GM19240 (cell line): ENCODE measurements around the gene TSPEAR.
"Not testable (repeated sequence)": the region's sequence is repeated elsewhere in the genome, so short reads cannot be mapped to it uniquely, and the experiment has no call there.

ENCODE experiments used
- DNase-seq: peaks from one replicate; pipeline ENCODE4 v3.0.0; 2011; ENCODE audit warnings: low spot score; ENCODE audit not compliant: insufficient read length

The TSPEAR gene

DNA sequence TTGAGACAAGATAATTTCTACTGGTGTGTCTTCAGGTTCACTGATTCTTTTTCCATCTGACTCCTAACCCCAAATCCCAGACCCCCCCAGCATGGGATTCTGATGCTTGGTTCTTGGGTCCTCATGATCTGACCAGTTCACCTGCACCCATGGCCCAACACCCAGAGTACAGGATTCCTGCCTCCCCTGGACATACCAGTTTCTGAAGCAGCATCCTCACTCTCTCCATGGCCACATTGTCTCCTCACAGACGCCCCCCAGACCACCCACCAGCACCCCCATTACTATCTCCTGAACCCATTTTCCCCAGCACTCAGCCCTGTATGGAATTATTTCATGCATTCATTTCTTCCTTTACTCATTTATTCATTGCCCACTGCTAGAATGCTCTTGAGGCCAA, 54.5 kb downstream of the TSPEAR start:
- DNase-seq, result no peak

DNA sequence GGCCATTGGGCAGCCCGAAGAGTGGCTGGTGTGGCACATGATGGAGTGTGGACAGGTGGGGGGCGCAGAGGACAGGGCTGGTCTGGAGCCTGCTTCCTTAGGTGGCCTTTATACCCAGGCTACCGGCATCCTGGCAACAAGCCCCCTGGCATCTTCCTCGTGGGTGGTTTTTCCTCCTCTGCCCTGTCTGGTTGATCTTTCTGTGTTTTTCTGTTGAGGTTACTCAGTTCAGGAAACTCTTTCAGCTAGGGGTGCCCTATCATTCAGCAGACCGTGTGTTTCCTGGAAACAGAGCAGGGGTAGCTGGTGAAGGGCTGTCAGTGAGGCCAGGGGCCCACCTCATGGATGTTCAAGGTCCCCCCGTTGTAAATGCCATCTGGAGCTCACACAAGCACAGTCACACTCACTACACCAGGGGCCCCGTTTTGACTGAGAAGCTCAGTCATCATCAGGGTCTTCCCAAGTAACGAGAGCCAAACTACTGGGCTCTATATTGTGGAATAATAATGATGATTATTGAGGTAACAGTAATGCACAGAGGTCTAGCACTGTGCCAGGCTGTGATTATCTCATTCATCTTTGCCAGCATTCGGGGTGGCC, 56.7 kb downstream of the TSPEAR start, which contains the start of gene KRTAP12-4:
Gene KRTAP12-4 (minus strand): TSS at position 84 of the 600 bp plus-strand sequence. CDS start 45 bp downstream, at position 39.
- no peak for DNase-seq

DNA sequence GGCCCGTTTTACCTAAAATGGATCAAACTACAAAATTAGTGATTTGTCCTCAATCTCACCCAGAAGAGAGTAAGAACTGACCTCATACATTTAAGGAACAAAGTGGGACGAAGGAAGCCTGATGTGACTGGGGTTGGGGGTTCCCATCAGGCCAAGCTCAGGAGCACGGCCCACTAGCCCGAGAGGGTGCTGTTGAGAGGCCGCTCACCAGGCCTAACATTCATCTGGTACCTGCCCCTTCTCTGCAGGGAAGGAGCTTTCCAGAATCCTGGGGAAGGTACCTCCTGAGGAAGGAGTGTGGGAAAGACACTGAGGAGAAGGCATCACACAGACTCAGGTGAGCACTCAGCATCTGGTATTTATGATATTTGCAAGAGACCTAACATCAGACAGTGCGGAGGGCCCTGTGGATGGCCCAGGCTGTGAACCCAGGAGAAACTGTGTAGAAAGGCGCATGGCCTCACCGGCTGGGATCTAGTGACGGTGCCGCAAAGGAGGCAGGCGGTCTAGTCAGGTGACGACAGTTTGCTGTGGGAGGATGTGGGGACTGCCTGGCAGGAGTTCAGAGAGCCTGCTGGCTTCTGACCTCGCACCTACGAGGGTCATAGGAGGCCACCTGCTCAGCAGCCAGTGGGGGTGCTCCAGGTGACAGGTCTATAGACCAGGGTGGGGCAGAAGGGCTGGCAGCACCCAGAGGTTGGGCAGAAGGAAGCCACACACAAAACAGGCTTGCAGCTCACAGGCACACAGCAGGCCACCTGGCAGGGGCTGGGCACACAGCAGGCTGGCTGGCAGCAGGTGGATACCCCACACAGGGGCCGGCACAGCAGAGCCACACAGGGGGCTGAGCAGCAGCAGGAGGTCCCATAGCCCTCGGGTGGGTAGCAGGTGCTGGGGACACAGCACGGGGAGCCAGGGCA, 57.5 kb downstream of the TSPEAR start:
- DNase-seq, result no peak

- no peak for DNase-seq
These were observed 58.2 kb downstream of the TSPEAR start for GRCh38 chr21:44653123-44653522.

GRCh38 chr21:44650973-44651675, 60.2 kb downstream of the TSPEAR start:
- DNase-seq, result no peak

GRCh38 chr21:44650265-44650972, 61.0 kb downstream of the TSPEAR start:
- no peak for DNase-seq

DNA sequence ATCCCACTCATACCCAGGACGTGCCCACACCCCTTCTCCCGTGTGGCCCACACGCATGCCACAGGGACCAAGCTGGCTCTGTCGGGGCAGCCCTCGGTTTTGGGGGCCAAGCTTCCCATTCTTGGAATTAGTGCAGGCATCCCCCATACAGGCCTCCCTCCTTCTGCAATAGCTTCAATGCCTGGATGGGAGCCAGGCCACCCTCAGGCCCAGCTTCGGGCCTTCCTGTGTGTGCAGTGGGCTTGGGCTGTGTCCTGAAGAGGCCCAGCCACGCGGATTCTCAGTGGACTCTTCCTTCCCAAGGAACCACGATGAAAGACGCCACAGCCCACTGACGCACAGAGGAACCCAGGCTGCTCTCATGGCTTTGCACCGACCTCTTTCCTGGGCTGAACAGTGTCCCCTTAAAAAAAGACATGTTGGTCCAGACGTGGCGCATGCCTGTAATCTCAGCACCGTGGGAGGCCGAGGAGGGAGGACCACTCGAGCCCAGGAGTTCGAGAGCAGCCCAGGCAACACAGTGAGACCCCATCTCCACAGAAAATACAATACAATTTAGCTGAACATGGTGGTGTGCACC, 61.8 kb downstream of the TSPEAR start:
- DNase-seq, result no peak

GRCh38 chr21:44648557-44649311, 62.6 kb downstream of the TSPEAR start:
- no peak for DNase-seq

DNA sequence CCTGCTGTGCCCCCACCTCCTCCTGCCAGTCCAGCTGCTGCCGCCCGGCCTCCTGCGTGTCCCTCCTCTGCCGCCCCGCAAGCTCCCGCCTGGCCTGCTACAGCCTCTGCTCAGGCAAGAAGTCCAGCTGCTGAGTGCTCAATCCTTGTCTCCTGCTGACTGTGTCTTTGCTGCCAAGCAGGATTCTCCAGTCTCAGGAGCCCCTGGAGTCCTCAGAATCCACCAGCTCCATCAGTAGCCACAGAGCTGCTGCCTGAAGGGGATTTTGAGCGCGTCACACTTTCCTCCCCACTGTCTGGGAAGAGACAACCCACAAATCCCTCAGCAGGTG, 64.2 kb downstream of the TSPEAR start:
- no peak for DNase-seq

DNA sequence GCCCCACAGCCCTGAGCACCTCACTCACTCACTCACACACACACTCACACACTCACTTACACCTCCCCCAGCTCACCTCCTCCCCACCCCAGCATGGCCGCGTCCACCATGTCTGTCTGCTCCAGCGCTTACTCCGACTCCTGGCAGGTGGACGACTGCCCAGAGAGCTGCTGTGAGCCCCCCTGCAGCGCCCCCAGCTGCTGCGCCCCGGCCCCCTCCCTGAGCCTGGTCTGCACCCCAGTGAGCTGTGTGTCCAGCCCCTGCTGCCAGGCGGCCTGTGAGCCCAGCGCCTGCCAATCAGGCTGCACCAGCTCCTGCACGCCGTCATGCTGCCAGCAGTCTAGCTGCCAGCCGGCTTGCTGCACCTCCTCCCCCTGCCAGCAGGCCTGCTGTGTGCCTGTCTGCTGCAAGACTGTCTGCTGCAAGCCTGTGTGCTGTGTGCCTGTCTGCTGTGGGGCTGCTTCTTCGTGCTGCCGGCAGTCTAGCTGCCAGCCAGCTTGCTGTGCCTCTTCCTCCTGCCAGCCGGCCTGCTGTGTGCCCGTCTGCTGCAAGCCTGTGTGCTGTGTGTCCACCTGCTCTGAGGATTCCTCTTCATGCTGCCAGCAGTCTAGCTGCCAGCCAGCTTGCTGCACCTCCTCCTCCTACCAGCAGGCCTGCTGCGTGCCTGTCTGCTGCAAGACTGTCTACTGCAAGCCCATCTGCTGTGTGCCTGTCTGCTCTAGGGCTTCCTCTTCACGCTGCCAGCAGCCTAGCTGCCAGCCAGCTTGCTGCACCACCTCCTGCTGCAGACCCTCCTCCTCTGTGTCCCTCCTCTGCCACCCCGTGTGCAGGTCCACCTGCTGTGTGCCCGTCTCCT, 64.8 kb downstream of the TSPEAR start, which contains the start of gene KRTAP10-11:
Gene KRTAP10-11 (plus strand): TSS at position 49 of the 856 bp plus-strand sequence. CDS start 45 bp downstream, at position 94.
- not testable (repeated sequence) for DNase-seq

- DNase-seq, result no peak
These were observed 66.5 kb downstream of the TSPEAR start for GRCh38 chr21:44644878-44645277.

DNA sequence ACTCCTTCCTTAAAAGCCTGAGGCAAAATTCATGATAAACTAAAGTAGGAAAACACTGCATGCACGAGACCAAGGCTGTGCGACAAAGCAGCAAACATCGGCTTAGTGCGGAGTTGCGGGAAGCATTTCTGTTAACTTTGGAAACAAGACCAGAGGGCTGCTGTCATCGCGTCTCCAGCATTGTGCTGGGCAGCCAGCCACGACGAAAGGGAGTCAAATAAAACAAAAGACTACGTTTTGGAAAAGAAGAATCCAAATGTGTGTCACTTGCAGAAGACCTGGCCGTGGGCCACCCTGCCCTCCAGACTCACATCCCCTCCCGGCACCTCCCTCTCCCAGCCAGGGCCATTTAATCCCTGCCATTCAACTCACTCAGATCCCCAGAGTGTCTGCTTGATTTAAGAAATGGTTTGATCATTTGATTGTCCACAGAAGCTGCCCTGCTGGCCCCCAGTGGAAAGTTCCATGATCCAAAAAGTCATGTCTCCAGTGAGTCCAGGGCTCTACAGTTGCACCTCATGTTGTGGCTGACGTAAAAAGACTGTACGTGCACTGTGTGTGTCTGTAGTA, 67.5 kb downstream of the TSPEAR start:
- no peak for DNase-seq

DNA sequence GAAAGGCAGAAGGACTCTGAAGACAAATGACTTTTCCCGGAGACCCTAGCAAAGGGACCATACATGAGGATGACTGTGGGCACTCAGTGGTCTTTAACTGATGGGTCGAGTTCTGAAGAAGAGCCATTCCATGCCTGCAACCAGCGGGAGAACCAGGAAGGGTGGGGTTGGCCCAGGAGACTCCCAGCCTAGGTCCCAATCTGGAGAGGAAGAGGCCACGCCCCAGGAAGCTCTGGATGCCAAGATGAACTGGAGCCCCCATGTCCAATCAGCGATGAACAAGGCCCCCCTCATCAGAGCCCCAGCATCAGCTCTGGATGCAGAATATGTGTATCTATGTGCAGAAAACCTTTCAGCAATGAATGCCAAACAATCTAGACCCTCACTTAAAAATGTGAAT, 70.6 kb downstream of the TSPEAR start:
- DNase-seq, result no peak

DNA sequence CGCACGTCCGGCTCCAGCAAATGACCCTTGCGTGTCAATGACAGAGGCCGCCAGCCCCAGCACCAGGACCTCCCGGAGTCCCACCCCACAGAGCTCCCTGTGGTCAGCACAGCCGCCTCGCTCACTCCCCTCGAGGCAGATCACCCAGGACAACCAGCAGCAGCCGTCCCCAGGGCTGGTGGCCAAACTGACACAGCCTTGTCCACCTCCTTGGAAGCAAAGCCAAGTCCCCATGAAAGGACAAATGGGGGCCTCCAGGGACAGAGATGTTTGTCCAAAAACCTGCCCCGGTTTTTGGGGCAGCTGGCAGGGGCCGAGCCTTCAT, 72.1 kb downstream of the TSPEAR start:
- no peak for DNase-seq

DNA sequence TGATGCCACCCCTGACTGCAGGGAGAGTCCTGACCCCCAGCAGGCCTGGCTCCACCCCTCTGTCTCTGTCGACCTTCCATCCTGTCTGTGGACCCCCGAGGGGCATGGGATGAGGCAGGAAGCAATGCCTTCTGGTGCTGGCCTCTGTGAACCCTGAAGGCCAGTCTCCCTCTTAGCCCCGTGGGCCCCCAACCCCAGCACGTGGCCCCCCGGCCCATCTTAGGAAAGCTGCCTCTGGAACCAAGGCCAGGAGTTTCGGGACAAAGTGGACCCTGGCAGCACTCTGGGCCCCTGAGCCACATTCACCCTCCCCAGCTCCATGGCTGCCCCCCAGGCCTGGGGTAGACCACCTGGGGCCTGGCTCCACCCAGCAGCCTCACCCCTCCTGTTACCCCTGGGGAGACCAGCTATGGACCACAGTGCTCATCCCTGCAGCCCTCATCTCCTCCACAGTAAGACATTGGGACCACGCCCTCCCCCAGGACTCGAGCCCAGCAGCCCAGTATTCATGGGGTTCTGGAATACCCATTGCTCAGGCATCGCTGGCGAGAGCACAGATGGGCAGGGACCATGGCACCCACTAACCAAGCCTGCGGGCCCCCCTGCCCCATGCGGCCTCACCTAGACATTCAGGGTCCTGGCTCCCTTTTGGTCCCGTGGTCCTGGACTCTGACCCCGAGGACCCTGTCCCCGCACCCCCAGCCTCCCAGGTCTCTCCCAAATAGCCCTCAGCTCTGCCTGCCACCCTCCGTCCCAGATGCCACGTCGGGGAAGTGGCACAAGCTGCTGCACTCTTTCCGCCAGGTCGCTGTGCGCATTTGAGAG, 72.7 kb downstream of the TSPEAR start:
- DNase-seq, result not testable (repeated sequence)

DNA sequence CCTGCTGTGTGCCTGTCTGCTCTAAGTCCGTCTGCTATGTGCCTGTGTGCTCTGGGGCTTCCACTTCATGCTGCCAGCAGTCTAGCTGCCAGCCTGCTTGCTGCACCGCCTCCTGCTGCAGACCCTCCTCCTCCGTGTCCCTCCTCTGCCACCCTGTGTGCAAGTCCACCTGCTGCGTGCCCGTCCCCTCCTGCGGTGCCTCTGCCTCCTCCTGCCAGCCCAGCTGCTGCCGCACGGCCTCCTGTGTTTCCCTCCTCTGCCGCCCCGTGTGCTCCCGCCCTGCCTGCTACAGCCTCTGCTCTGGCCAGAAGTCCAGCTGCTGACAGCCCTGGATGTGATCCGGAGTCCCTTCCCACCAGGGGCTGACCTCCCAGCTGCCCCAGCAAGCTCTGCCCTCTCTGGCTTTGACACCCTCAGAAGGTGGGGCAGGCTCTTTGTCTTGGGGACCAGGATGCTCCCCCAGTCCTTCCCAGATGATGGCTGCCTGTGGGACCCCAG, 73.5 kb downstream of the TSPEAR start:
- DNase-seq, result not testable (repeated sequence)

DNA sequence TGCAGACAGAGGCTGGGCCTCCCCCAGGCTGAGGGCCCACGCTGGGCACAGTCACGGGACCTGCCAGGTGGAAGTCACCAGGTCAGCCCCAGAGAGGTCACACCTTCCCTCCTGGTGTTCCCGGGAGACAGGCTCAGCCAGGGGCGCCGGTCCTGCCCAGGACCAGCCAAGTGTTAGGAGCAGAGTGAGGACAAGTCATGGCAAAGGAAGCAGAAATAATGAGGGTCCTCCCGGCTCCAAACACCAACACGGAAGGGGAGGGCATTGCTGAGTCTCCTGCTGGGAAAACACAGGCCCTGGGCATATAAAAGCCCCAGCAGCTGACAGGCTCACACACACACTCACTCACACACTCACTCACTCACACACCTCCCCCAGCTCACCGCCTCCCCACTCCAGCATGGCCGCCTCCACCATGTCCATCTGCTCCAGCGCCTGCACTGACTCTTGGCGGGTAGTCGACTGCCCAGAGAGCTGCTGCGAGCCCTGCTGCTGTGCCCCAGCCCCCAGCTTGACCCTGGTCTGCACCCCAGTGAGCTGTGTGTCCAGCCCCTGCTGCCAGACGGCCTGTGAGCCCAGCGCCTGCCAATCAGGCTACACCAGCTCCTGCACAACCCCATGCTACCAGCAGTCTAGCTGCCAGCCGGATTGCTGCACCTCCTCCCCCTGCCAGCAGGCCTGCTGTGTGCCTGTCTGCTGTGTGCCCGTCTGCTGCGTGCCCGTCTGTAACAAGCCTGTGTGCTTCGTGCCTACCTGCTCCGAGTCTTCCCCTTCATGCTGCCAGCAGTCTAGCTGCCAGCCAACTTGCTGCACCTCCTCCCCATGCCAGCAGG, 74.1 kb downstream of the TSPEAR start, which contains the start of gene KRTAP10-10:
Gene KRTAP10-10 (plus strand): TSS at position 339 of the 833 bp plus-strand sequence. CDS start 62 bp downstream, at position 401.
- no peak for DNase-seq
